Thyroid gland (tissue), 4 donors: Measurements from ENCODE around the gene ATG13. TPM values are rescaled to one million over a fixed set of nuclear protein-coding genes. Genes with fewer than 3 reads are reported as not detected.
"Not testable (repeated sequence)": the region's sequence is repeated elsewhere in the genome, so short reads cannot be mapped to it uniquely, and the experiment has no call there.

Experiments used
- DNase-seq, 2 donors: peaks; one replicate each; pipeline ENCODE4 v3.0.0-alpha.2; 2019
- H3K27ac ChIP-seq, 3 donors: fragments of 200-600 bp; sonication (generic); 1 replicate in 2 of 3; 2 replicates in 1 of 3; pipeline ENCODE4 v1.5.1; 2016 to 2019; ENCODE audit warnings: mild to moderate bottlenecking in 1 of 3, moderate library complexity in 1 of 3
- H3K27me3 ChIP-seq: fragments of 200-600 bp; sonication (generic); one replicate; pipeline ENCODE4 v1.5.1; 2019
- H3K36me3 ChIP-seq, 2 donors: fragments of 200-600 bp; sonication (generic); one replicate each; pipeline ENCODE4 v1.5.1; 2016 to 2019
- H3K4me1 ChIP-seq, 2 donors: fragments of 200-600 bp; sonication (generic); one replicate each; pipeline ENCODE4 v1.5.1; 2017 to 2019
- H3K4me3 ChIP-seq, 3 donors: fragments of 200-600 bp; sonication (generic); replicated peaks in 1 of 3; 1 replicate in 2 of 3; 2 replicates in 1 of 3; pipeline ENCODE4 v1.5.1; 2016; ENCODE audit warnings: mild to moderate bottlenecking in 1 of 3
- H3K9me3 ChIP-seq: fragments of 200-600 bp; sonication (generic); one replicate; pipeline ENCODE4 v1.5.1; 2017
- CTCF ChIP-seq, 6 experiments: fragments of 200-600 bp in 3 of 6; fragments of 450-650 bp in 3 of 6; sonication (generic) in 3 of 6; IDR thresholded peaks; one replicate each; pipeline ENCODE4 v1.5.1; 2016 to 2019; ENCODE audit warnings: antibody characterized with exemption in 6 of 6, mild to moderate bottlenecking in 2 of 6, inconsistent platforms in 1 of 6, moderate library complexity in 1 of 6
- POLR2A ChIP-seq, 2 donors: fragments of 450-650 bp; IDR thresholded peaks; one replicate each; pipeline ENCODE4 v1.6.1; 2017; ENCODE audit warnings: antibody characterized with exemption in 2 of 2, mild to moderate bottlenecking in 2 of 2, moderate library complexity in 1 of 2
- WGBS, 2 donors: methylation state at CpG; one replicate each; pipeline ENCODE4 v1.1.5; 2017; 5-methylcytosine and 5-hydroxymethylcytosine counted together
- intact Hi-C: fragments of 100-400 bp; cut with DNase I; formaldehyde crosslinking; loops from one replicate; pipeline ENCODE4 v1.15.1; 2023
- total RNA-seq, 4 donors: library from RNA; depleted of rRNA; stranded (reverse); fragments of >200 nt; gene quantifications; one replicate each; pipeline ENCODE4 v1.2.3, GENCODE V29; 2016

Gene ATG13
- total RNA-seq, 4 donors from 2014 or later: 85.7 to 148 (median 113) TPM

- Histone ChIP-seq H3K9me3 (no peaks in the 10 kb centered on the region), H3K4me3 (no peak overlapping the region)
- 95 to 97% methylated on average over 5 of the region's 5 CpGs for WGBS, 2 donors
These were observed 34.8 kb upstream of the ATG13 start for GRCh38 chr11:46582588-46582987.

GRCh38 chr11:46583513-46583912, 33.8 kb upstream of the ATG13 start:
- H3K27me3 ChIP-seq, intact Hi-C loops, H3K4me1 ChIP-seq, H3K9me3 ChIP-seq, H3K36me3 ChIP-seq, H3K4me3 ChIP-seq, H3K27ac ChIP-seq, DNase-seq: not testable (repeated sequence)
- WGBS, 2 donors: 100% methylated on average over 1 of the region's 1 CpG; no CpG with 5 or more reads in 1 of the 2 donors

More at GRCh38 chr11:46582588-46582987, 34.8 kb upstream of the ATG13 start:
- TF ChIP-seq POLR2A (IDR thresholded peaks at IDR 0.05): no peak
- no peak for TF ChIP-seq CTCF (IDR thresholded peaks at IDR 0.05)
- H3K36me3 ChIP-seq: no peaks in the 10 kb centered on the region
- peaks cover 4 to 5% of the 10 kb centered on the region in 2 donors for H3K4me1 ChIP-seq
- H3K27me3 ChIP-seq: no peaks in the 10 kb centered on the region
- no peak for DNase-seq
- intact Hi-C loops: no loop called here
- H3K27ac ChIP-seq: no peak overlapping the region

- WGBS, 2 donors: 74 to 82% methylated on average over 5 of the region's 5 CpGs
- intact Hi-C loops: no loop called here
- Histone ChIP-seq H3K27ac (no peak overlapping the region), H3K9me3 (no peaks in the 10 kb centered on the region), H3K4me1 (peaks cover 17 to 37% of the 10 kb centered on the region in 2 donors), H3K4me3 (no peak overlapping the region), H3K36me3 (no peaks in the 10 kb centered on the region), H3K27me3 (no peaks in the 10 kb centered on the region)
- no peak for TF ChIP-seq POLR2A (IDR thresholded peaks at IDR 0.05)
- no peak for TF ChIP-seq CTCF (IDR thresholded peaks at IDR 0.05)
- DNase-seq: no peak
These were observed 29.2 kb upstream of the ATG13 start for GRCh38 chr11:46588131-46588530.

GRCh38 chr11:46588915-46589314, 28.4 kb upstream of the ATG13 start:
- TF ChIP-seq POLR2A (IDR thresholded peaks at IDR 0.05) (no peak), CTCF (IDR thresholded peaks at IDR 0.05) (no peak)
- H3K4me1 ChIP-seq: peaks cover 17 to 37% of the 10 kb centered on the region in 2 donors
- no peaks in the 10 kb centered on the region for H3K36me3 ChIP-seq
- H3K9me3 ChIP-seq: no peaks in the 10 kb centered on the region
- no peaks in the 10 kb centered on the region for H3K27me3 ChIP-seq
- DNase-seq: no peak
- H3K4me3 ChIP-seq: no peak overlapping the region
- H3K27ac ChIP-seq: no peak overlapping the region
- intact Hi-C loops: no loop called here

- Histone ChIP-seq H3K9me3 (no peaks in the 10 kb centered on the region), H3K36me3 (no peaks in the 10 kb centered on the region), H3K27ac (no peak overlapping the region), H3K27me3 (no peaks in the 10 kb centered on the region), H3K4me1 (peaks cover 22 to 37% of the 10 kb centered on the region in 2 donors), H3K4me3 (no peak overlapping the region)
- no peak for DNase-seq
- WGBS, 2 donors: 59 to 63% methylated on average over 11 of the region's 11 CpGs
- intact Hi-C loops: no loop called here
- TF ChIP-seq POLR2A (IDR thresholded peaks at IDR 0.05) (no peak), CTCF (IDR thresholded peaks at IDR 0.05) (no peak)
These were observed 26.4 kb upstream of the ATG13 start for GRCh38 chr11:46590740-46591605.
